GM12864 (cell line): ENCODE results near the gene PRR33.

Experiments used
- DNase-seq: peaks from one replicate; pipeline ENCODE4 v3.0.0-alpha.2; 2011; ENCODE audit warnings: low read depth
- H3K4me3 ChIP-seq: 2 replicates; pipeline ENCODE4 v1.5.1; 2011; ENCODE audit warnings: mild to moderate bottlenecking, low read depth, low read length, control low read depth
- TF ChIP-seq, protein P1 (sequence below): IDR thresholded peaks from 2 replicates; pipeline ENCODE4 v1.5.1; 2011; ENCODE audit warnings: low read depth, mild to moderate bottlenecking, moderate library complexity, low read length, control low read depth, inconsistent platforms; ENCODE audit errors: missing control alignments

PRR33 gene

DNA sequence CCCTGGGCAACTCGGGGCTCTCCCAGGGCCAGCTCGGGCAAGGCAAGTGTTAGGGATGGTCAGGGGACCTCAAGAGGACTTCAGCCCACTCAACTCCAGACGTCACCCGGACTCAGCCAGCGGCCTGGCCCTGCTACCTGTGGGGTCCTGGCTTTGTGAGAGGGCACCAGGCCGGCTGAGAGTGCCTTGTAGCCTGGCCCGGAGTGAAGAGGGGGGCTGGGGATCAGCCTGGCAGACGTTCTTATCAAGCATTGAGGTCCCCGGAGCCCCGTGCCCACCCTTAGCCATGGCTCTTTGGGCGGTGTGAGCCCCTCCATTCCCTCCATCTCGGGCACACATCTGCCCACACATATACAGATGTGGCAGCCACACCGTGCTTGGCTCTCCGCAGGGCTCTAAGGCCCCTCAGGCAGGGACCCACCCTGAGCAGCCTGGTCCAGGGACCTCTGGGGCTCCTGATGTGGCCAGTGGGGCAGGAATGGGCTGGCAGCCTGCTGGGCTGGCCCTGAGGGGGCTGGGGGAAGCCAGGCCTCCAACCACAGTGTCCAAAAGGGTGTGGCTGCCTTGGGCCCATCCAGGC, 23.5 kb downstream of the PRR33 start:
- no peak for DNase-seq
- TF ChIP-seq, protein P1, sequence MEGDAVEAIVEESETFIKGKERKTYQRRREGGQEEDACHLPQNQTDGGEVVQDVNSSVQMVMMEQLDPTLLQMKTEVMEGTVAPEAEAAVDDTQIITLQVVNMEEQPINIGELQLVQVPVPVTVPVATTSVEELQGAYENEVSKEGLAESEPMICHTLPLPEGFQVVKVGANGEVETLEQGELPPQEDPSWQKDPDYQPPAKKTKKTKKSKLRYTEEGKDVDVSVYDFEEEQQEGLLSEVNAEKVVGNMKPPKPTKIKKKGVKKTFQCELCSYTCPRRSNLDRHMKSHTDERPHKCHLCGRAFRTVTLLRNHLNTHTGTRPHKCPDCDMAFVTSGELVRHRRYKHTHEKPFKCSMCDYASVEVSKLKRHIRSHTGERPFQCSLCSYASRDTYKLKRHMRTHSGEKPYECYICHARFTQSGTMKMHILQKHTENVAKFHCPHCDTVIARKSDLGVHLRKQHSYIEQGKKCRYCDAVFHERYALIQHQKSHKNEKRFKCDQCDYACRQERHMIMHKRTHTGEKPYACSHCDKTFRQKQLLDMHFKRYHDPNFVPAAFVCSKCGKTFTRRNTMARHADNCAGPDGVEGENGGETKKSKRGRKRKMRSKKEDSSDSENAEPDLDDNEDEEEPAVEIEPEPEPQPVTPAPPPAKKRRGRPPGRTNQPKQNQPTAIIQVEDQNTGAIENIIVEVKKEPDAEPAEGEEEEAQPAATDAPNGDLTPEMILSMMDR, result no peak
- no peak overlapping the region for H3K4me3 ChIP-seq

DNA sequence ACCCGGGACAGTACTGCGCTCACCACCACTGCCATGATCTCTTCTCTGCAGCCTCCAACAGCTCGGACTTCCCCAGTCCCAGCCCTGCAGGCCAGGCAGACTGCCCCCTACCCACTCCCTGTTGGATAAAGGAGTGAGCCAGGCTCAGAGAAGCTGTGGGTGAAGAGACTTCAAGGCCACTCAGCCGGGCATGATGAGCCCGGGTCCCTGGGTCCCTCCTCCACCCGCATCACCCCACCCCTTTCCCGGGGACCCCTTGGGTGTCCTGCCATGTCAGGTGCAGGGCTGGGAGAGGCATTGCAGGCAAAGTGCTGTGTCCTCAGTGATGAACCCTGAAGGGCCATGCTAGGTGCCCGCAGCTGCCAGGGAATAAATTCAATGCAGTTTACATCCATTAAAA, 24.3 kb downstream of the PRR33 start:
- no peak overlapping the region for H3K4me3 ChIP-seq
- DNase-seq, result no peak
- TF ChIP-seq, protein P1, result no peak

DNA sequence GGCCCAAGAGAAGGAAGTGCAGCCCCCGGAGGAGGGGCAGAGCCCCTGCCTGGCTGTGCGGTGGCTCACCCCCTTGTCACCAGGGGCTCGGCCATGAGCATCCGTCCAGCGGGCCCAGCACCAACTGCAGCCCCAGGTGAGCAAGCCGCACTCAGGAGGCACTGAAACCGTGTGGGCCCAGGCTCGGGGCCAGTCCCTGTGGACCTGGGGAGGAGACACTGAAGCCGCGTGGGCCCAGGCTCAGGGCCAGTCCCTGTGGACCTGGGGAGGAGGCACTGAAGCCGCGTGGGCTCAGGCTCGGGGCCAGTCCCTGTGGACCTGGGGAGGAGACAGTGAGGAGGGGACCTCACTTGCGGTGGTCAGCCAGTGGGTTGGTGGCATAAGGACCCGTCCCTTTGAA, 24.9 kb downstream of the PRR33 start:
- TF ChIP-seq, protein P1, result no peak
- H3K4me3 ChIP-seq, result no peak overlapping the region
- no peak for DNase-seq

DNA sequence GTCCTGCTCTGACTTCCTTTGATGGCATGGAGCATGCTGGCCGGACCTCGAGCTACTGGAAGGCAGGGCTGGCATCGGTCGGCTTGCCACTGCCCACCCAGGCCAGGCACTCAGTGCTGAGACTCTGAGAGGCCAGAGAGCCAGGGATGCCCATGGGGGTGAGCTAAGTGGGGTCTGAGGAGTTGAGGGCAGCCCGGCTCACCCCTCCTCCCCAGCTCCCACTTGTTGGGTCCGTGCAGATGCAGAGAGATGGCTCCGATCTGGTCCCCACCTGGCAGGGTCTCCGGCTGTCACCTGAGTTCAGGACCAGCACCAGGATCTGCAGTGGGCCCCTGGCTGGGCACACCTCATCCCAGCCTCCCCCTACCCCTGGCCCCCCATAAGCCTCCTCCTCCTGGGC, 25.5 kb downstream of the PRR33 start:
- no peak for DNase-seq
- TF ChIP-seq, protein P1, result no peak

DNA sequence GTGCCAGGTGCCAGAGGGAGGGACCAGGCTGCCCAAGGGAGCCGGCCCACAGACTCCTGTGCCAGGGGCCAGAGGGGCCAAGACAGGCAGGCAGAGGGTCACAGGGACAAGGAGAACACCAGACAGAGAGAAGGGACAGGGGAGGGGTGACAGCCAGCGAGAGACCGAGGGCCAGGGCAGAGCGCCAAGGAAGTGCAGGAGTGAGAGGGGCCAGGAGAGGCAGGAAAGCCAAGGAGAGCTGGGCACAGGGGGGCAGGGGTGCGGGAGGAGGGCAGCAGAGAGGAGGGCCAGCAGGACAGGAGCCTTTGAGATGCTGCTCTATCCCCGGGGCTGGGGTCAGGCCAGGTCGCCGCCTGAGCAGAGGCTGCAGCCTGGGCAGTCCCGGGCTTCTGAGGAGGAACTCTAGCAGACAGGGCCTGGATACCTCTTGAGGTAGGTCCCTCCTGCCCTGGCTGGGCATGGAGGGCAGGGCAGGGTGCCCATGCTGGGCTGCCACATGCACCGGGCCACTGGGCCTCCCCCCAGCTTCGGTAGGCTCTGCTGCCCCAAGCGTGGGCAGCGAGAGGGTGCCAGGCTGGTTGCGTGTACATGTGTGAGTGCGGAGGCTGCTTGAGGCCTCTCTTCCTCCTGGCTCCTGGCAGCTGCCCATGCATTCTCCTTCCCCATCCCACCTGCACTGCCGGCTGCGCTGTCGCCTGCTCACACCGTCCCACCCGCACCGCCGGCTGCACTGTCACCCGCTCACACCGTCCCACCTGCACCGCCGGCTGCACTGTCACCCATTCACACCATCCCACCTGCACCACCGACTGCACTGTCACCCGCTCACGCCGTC, 26.6 kb downstream of the PRR33 start:
- no peak overlapping the region for H3K4me3 ChIP-seq
- DNase-seq, result no peak
- TF ChIP-seq, protein P1, result no peak

More for the DNA sequence above, 25.5 kb downstream of the PRR33 start:
- H3K4me3 ChIP-seq, result no peak overlapping the region

DNA sequence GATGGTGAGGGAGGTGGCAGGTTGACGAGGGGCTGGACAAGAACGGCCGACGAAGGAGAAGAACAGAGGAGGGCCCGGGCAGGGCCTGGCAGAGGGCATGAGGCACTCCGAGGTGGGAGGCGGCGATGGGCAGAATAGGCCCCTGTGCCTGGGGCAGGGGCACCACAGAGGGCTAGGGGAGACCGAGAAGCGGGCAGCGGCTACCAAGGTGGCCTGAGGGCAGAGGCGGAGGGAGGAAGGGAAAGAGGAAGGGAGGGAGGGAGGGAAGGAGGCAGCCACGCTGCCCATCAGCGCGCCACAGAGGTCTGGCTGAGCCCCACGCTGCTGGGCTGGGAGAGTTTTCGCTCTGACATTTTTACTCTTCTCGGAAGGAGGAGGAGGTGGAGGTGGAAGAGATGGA, 27.5 kb downstream of the PRR33 start:
- no peak overlapping the region for H3K4me3 ChIP-seq
- no peak for DNase-seq
- TF ChIP-seq, protein P1, result no peak
